GM21737 (cell line): ENCODE results near the gene NT5C3B.

Source experiments
- ATAC-seq: cut with Tn5 transposase; IDR thresholded peaks from one replicate; pipeline ENCODE4 v1.9.1; 2021; ENCODE audit warnings: mild to moderate bottlenecking, moderate library complexity; ENCODE audit not compliant: unreplicated experiment

The NT5C3B gene

DNA sequence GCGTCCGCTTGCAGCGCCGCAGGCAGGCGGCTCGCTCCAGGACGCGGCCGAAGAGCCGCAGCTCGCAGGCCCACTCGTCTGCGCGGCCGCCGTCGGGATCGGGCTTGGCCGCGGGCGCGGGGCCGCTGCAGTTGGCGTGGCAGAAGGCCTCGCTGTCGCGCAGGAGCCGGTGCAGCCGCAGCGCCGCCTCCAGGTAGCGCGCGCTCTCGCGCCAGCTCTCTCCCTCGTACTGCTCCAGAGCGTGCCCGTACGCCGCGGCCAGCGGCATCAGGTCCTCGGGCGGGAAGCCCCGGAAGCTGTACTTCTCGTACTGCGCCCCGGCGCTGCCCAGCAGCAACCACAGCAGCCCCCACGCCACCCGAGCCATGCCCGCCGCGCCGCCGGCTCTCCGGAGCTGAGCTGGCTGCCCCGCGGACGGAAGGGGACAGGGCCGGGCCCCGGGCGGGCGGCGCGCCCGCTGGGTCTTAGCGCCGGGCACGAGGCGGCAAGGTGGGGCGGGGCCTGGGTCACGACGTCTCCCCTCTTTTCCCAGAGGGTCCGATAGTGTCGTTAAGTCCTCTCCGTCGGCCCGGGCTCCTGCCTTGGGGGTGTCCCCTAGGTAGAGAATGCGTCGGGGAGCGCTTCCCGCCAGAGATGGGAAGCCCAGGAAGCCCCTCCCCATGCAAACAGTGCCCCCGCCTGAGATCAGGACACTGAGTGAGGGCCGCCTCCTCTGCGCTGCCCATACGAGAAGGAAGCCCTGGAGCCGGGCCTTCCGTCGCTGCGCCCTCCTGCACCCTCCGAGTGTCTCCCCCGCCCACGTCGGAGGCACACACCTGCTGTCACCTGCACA lies 24.3 kb downstream of the NT5C3B start, which contains the start of gene P3H4:
TSS of gene P3H4 (minus strand) at position 401 of the 832 bp plus-strand sequence. CDS start at position 367, 34 bp downstream.
- ATAC-seq, result peak; percentile 58

DNA sequence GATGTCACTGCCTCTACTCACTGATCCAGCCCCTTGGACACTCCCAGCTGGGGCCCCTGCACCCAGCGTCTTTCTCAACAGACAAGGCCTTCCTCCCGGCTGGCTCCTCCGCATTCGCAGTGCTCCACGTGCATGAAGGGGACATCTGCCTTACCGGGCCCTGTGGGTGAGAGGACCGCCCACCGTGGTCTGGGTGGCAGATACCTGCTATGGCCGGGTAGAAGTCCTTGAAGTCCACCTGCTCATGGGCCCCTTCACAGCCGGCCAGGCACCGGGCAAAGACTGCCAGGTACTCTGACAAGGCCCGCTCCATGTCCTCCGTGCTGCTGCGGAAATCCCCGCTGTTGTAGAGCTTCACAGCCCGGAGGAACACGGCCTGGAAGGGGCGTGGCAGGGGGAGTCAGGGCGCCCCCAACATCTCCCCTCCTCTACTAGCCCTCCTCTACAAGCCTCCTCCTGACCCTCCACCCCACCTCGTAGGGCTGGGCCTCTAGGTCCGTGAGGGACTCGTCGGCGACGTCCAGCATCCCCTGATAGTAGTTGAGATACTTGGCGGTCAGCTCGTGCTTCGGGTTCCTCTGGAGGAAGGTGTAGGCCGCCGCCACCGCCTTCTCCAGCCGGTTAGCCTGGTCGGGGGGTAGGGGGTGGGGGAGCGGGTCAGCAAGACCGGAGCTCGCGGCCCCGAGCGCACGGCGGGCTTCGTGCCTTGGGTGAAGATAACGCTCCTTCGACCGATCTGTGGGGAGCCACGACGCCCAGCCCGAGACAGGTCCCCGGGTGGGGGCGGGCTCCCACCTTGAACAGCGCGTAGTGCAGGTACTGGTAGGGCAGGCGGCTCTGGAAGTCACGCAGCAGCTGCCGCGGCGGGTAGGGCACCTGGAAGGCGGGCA lies 25.1 kb downstream of the NT5C3B start:
- ATAC-seq, result no peak

DNA sequence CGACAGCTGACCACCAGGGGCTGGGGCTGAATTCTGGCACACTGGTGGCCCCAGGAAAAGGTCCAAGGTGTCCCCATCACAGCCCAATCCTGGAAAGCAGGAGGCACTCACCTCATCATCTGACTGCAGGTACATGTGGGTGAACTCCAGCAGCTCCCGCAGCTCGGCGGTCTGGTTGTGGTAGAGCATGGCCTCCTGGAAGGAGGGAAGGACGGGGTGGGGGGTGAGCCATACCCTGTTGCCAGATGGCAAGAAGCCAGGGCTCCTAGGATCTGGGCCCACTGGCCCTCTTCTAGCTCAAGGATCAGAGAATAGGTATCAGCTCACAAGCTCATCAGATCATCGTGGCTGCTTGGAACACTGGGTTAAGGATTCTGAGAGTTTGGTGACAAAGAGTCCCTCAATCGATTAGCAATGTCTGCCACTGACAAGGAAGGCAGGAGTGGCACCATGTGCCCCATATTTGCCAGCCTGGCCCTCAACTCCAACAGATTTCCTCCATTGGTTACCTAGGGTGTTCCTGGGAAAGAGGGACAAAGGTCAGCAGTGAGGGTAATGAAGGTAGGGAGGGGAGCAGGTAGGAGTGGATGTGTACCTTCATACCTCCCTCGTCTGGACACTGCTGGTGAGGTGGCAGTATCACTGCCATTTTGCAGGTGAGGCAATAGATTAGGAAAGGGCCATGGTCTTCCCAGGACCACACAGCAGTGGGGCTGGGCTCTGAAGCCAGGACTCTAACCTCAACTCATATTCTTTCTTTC lies 29.2 kb downstream of the NT5C3B start:
- no peak for ATAC-seq

DNA sequence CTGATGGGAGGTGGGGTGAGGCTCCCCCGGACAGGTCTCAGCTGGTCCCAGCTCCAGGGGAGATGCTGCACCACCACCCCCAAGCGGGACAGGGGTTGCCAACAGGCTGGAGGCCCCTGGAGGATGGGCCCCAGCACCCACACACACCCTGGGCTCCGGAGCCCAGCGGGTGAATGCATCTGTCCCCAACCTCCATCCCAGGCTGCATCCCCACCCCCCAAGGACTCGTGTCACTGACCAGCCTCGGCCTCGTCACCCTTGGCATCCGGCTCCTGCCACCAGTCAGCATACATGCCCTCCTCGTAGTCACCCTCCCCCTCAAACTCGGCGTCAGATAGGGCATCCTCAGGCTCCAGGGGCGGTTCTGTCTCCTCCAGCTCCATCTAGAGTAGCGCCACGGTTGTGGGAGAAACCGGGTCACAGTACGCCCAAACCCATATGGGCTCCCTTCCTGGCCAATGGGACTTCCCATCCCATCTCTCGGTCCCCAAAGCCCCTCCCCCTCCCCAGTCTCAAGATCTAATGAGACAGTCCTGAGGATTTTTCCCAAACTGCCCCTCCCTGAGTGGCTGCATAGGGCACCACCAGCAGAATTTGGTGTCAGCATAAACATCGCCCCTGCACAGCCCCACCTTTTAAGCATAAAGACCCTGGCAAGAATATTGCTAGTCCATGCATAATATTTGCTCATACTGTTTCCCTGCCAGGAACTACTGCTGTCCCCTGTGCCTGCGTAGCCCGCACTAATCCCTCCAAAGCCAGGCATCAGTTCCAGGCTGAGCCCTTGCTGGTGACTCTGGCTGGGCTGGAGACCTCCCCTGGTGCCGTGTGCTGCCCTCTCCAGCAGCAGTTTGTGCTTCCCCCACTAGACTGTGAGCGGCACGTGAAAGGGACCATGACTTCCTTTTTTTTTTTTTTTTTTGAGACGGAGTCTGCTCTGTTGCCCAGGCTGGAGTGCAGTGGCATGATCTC lies 32.7 kb downstream of the NT5C3B start:
- ATAC-seq, result no peak

DNA sequence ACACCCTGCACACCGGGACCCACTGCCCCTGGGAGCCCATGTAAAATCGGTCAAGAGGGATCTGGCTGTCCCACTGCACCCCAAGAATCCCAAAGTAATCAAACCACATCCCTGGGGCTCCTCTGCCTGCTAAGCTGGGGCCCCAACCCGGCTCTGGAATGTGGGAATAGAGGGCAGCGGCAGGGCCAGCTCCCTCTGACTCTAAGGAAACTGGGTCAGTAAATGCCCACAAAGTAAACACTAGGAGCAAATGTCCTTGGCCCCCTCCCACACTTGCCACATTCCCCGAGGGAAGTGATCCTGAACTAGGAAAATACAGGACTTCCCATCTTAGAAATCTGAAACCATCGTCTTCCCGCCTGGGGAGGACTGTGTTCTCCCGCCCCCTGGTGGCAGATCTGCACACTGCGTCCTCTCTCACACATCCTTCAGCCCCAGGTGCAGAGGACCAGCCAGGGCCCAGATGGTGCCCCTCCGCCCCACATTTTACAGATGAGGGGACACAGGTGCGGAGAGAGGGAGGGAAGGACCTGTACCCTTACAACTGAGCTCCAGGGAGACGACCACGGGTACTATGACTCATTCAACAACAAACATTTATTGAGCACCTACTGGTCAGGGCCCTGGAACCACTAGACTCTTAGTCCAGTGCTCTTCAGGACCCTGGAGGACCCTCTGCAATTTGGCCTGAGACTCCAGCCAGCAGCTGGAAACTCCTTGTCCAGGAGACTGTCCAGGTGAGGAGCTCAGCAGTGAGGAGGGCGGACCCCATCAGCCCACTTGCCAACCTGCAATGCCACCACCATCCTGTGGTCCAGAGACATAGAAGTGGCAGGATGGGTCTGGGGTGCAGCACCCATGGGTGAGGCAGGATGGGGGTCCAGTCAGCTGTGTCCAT lies 34.4 kb downstream of the NT5C3B start:
- ATAC-seq, result no peak

DNA sequence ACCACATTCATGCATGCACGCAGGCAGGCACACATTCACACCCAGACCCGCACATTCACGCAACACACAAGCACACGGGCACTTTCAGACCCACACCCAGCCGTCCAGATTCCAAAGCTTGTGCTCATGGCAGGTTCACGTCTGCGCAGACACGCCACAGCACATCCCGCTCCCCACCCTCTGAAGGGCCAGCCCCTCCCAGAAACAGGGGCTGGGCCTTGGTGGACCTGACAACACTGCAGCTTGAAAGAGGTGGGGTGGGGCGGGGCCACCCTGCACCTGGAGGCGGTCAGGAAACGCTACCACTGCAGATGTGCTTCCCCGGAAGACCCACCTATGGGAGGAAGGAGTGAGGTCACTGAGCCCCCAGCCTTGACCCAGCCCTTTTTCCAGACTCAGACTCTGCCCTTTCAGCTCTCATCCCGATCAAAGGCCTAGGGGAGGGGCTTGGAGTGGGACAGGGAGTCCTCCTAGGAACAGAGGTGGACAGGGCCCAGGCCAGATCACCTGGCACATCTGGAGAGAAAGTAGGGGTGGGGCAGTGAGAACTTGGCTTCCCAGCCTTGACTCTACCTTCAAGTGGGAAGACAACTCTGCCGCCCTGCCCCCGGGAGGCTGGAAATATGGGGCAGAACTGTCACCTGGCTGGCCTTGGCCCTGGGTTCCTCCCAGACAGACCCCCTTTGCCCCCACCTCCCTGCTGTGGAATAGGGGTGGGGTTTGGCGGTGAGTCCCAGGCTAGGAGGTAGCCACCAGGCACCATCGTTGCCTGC lies 35.2 kb downstream of the NT5C3B start:
- ATAC-seq, result no peak

DNA sequence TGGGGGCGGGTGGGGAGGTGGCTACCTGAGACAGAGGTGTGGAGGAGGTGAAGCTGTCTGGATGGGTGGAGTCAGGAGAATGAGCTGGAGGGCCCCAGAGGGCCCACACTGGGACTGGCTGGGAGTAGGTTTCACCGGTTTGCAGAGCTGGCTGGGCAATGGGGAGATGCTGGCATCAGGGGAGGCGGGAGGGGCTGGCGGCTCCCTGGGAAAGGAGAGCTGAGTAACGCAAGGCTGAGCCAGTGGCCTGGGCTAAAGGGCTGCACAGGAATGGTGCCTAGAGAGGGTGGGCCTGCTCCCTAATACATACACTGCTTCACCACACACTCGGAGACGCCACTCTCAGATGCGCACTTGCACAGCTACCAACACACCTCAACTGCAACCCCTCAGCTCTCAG lies 36.7 kb downstream of the NT5C3B start:
- ATAC-seq, result no peak

DNA sequence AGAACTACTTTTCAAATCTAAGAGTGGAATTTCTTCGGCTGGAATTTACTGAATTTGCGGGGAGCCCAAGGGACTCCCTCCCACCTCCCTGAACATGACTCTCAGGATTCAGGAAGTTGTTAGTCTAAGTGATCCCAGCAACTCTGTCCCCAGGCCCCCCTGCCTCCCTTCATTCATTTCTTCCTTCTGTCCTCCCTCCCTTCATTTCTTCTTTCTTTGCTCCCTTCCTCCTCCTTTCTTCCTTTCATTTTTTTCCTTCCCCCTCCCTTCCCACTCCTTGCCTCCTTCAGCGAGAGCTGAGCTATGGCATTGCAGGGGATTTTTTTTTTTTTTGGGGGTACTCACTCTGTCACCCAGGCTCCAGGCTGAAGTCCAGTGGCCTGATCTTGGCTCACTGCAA lies 38.7 kb downstream of the NT5C3B start:
- ATAC-seq, result no peak

DNA sequence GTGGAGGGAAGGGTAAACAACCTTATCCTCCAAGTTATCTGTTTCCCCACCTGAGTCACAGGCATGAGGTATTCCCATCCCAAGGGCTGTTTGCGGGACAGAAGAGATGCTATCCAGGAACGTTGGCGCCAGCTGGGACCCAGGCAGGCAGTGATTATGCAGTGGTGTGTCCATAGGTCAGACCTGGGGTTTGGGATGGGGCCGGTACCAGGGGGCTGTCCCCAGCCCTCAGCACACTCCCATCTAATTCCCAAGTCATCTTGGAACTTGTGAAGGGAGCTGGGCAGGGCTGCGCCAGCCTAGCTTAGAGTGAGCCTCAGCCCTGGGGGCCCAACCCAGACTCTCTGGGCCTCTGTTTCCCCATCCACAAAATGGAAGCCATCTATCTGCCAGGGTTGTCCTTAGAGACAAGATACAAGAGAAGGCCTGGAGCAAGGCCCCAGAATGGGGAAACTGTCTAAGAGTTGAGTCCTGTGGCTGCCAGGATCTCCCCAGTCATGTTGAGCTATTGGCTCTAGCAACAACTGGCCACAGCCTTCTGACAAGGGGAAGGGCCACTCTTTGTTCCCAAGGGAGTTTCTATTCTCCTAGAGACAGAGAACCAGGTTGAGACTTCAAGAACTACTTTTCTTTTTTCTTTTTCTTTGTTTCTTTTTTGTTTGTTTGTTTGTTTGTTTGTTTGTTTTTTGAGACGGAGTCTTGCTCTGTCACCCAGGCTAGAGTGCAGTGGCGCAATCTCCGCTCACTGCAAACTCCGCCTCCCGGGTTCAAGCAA lies 39.7 kb downstream of the NT5C3B start:
- ATAC-seq, result no peak

DNA sequence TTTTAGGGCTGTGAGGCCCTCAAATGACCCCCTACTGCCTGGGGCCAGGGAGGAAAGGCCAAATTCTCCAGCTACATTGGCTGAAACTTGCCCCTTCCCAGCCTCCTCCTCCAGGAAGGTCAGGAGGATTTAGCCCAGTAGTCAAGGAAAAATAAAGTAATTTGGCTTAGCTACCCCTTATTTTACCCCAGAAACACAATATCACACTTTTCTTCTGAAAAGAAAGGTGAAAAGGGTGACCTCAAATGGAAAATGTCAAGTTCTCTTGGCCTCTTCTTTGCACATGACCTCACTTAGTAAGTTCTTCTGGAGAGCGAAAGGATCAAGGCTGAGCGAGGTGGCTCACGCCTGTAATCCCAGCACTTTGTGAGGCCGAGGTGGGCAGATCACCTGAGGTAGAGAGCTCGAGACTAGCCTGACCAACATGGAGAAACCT lies 41.5 kb downstream of the NT5C3B start:
- ATAC-seq, result no peak

DNA sequence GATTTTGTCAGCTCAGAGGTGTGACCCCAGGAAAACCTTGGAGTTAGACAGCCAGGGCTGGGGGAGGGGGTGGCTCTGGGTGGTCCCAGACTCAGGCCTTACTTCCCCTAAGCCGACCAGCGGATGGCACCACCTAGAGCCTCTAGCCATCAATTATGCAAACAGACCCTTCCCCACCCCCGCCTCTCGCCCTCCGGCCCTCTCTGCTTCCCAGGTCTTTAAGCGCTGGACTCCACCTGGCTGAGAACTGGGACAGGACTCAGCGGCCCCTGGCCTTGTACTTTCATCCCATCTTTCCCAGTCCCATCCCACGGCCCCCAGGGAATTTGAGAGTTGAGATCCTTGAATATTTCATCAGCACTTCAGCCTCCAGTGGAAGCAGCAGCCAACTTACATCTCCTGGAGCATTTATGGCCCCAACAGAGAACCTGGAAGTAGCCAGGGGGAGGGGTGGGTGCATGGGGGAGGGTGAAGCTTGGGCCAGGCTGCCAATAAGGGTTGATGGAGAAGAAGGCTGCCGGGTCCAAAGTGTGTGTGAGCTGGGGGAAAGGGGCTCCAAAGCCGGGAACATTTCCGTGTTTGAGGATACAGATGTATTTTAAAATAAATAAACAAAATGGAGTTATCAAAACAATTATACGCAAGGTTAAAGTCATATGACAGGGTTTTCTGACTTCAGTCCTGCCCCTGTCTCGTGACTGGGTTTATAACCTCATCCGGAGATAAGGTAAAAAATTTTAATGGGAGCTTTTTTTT lies 42.1 kb downstream of the NT5C3B start:
- no peak for ATAC-seq

DNA sequence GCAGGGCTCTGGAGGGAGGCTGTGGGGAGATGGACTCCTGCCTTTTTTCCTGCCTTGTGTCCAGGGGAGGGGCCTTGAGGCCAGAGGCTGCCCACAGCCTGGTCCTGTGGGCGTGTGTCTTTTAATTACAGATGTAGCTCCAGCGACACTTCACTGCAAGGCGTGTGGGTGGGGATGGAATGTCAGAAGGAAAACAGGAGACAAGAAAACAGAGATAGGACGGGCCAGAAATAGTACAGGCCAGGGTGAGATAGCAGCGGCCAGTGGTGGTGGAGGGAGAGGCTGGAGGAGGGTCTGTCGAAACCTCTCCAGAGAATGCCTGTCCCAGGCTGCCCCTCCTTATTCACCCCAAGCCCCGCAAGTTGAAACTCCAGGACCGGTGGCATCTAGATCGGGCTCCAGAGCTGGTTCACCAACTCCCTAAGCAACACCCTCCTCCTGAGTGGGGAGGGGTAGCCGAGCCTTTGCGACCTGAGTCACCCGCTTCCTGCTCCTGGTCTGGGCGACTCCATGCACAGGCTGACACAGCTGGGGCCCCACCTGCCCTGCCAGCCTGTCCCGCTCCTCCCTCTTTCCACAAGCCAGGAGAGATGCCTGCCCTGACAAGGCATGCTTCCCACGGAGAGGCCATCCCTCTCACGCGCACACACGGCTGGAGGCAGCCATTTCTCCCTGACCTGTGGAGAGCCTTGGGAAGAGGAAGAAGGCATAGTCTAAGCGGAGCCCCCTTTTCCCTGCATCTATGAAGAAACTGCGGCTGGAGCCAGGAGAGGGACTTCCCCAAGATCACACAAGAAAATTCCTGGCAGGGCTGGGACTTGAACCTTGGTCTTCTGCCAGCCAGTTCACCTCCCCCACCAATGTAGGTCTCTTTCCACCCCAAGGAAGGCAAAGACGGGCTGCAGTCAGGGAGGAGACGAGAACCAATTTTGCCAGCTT lies 42.9 kb downstream of the NT5C3B start:
- no peak for ATAC-seq

DNA sequence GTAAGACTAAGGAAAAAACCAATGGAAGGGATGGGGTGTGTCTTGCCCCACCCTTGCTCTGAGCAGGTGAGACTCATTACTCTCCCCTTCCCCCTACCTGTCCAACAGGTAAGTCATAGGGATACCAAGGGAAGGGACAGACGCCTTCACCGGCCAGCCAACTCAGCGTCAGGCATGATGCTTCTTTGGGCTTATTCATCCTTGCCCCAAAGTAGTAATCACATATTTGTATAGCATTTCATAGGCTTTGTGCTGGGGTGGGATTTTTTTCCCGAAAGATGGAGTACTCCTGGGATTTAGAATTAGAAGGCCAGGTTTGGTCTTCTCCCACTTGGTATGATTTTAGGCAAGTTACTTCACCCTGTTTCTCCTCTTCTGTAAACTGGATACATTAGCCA lies 49.0 kb downstream of the NT5C3B start:
- ATAC-seq, result no peak

DNA sequence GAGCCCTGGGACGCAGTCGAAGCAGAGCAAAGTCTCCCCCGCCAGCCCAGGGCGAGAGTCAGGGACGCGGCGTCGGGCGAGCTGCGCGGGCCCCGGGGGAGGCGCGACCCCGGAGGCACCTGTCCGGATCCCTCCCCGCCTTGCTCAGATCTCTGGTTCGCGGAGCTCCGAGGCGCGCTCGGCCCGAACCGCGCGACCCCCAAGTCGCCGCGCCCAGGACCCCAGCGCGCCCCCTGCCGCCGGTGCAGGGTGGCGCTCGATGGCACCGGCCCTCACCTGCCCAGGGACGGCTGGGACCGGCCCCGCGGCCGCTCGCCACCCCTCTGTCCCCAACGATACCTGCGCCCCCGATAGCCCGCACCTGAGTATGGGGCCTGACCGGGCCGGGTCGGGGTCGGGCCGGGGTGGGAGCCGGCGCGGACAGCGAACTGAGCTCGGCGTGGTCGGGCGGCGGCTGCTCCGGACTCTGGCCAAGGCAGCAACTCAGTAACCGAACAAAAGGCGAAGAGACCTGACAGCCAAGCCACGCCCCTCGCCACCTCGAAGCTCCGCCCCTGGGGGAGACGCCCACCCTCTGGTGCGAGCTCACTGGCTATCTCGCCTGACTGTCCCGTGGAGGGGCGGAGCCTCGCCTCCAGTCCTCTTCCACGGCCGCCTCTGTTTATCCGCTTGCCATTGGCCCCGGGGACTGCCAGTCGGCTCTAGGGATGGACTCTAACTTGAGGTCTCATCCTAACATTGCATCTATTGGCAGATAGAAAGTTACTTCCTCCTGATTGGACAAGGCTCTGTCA lies 49.6 kb downstream of the NT5C3B start, which contains the start of gene JUP:
TSS of gene JUP (minus strand) at position 485 of the 794 bp plus-strand sequence. CDS start 14,857 bp downstream, outside the sequence.
- ATAC-seq, result peak; percentile 73

DNA sequence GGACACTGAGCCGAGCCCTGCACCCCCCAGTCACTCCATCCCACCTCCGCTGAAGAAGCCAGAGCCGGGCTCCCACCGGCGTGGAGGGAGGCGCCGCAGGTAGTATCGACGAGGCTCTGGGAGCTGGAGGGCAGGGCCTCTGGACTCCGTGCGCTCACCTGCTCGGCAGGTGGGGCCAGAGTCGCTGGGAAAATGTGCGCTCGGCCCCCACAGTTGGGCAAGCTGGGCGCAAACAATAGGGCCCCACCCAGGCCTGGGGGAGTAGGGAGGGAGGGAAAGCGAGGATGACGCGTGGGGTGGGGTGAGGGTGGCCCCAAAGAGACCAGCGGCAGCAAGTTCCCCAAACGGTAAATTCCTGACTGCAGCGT lies 50.2 kb downstream of the NT5C3B start:
- no peak for ATAC-seq
